ENCODE data around the gene AUTS2. TPM values are rescaled to one million over a fixed set of nuclear protein-coding genes. Genes with fewer than 3 reads are reported as not detected.

The AUTS2 gene
- polyA plus RNA-seq, 3 donors, result 0.08 to 0.35 TPM; not detected in 1

DNA sequence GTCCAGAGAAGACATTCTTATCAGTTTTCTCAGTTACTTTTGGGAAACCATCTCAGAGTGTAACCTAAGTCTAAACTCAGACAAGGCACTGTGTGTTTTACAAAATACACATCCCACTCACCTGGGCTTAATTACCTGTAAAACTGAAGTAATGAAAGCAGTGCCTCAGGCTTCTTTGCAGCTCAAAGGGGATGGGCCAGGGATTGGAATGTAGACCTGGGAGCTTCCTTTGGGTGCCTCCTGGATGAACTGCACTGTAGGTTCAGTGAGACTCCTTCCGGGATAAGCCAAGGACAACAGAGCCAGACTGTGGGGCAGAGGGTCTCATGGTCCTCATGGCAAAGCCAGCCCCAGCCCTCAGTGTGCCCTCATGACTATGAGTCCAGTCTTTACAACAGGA, 861.3 kb downstream of the AUTS2 start:
- H3K9ac ChIP-seq (ENCODE audit: insufficient read depth, low read length, poor library complexity, severe bottlenecking), result no peak overlapping the region
- peaks cover 0 to 2% (median 0%) of the 10 kb centered on the region in 7 donors for H3K9me3 Mint-ChIP-seq
- no peaks in the 10 kb centered on the region for H3K36me3 ChIP-seq (replicated peaks in 1 of 2; ENCODE audit: control insufficient read depth in 1 of 2, insufficient read depth in 2 of 2, low read length in 2 of 2)
- no peak overlapping the region for H3K27ac ChIP-seq (ENCODE audit: low read depth in 1 of 2, low read length in 2 of 2)
- no peak overlapping the region for H3K27ac Mint-ChIP-seq
- no peaks in the 10 kb centered on the region for H3K36me3 Mint-ChIP-seq
- H3K27me3 ChIP-seq (ENCODE audit: control insufficient read depth in 2 of 2, insufficient read depth in 2 of 2, low read length in 2 of 2), result no peaks in the 10 kb centered on the region
- DNase-seq, result no peak
- no peaks in the 10 kb centered on the region for H3K79me2 ChIP-seq (ENCODE audit: insufficient read depth, low read length)
- H3K4me1 Mint-ChIP-seq, result no peaks in the 10 kb centered on the region
- no peak overlapping the region for H3K4me3 Mint-ChIP-seq
- peaks cover 0 to 3% of the 10 kb centered on the region in 2 donors for H3K9me3 ChIP-seq (replicated peaks in 1 of 2; ENCODE audit: control insufficient read depth in 1 of 2, insufficient read depth in 1 of 2, low read length in 2 of 2)
- TF ChIP-seq, protein P1, sequence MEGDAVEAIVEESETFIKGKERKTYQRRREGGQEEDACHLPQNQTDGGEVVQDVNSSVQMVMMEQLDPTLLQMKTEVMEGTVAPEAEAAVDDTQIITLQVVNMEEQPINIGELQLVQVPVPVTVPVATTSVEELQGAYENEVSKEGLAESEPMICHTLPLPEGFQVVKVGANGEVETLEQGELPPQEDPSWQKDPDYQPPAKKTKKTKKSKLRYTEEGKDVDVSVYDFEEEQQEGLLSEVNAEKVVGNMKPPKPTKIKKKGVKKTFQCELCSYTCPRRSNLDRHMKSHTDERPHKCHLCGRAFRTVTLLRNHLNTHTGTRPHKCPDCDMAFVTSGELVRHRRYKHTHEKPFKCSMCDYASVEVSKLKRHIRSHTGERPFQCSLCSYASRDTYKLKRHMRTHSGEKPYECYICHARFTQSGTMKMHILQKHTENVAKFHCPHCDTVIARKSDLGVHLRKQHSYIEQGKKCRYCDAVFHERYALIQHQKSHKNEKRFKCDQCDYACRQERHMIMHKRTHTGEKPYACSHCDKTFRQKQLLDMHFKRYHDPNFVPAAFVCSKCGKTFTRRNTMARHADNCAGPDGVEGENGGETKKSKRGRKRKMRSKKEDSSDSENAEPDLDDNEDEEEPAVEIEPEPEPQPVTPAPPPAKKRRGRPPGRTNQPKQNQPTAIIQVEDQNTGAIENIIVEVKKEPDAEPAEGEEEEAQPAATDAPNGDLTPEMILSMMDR (IDR thresholded peaks at IDR 0.05), result no peak
- intact Hi-C loops (cut with micrococcal nuclease), result no loop called here
- no peaks in the 10 kb centered on the region for H4K20me1 ChIP-seq (ENCODE audit: insufficient read depth, low read length)
- no peak overlapping the region for H3K4me2 ChIP-seq (replicated peaks; ENCODE audit: extremely low read depth, low read length, poor library complexity, severe bottlenecking)
- H3K27me3 Mint-ChIP-seq (ENCODE audit: low read depth in 3 of 3), result peaks cover 0 to 2% (median 0%) of the 10 kb centered on the region in 3 donors
- no peak overlapping the region for H2AFZ ChIP-seq (ENCODE audit: insufficient read depth, low read depth, low read length, poor library complexity, severe bottlenecking)
- 100% methylated on average over 1 of the region's 1 CpG for WGBS (ENCODE audit: insufficient coverage)
- H3K4me3 ChIP-seq (replicated peaks in 1 of 3; ENCODE audit: low read depth in 2 of 3, low read length in 3 of 3), result no peak overlapping the region
- no peaks in the 10 kb centered on the region for H3K4me1 ChIP-seq (ENCODE audit: control insufficient read depth in 1 of 2, insufficient read depth in 2 of 2, low read length in 2 of 2)

DNA sequence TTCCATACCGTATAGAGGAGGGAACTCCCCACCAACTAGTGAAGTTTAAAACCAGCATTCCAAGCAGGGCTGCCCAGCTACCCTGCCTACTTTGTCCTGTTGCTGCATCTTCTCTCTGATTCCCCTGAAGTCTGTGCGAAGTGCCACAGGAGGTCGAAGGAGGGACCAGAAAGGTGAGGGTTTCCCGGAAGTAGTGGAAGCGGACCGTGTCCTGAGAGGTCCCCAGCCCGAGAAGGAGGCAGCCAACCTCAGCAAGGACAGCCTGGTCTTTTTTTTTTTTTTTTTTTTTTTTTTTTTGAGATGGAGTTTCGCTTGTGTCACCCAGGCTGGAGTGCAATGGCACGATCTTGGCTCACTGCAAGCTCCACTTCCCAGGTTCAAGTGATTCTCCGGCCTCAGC, 861.8 kb downstream of the AUTS2 start:
- Histone ChIP-seq H3K9ac (ENCODE audit: insufficient read depth, low read length, poor library complexity, severe bottlenecking) (no peak overlapping the region), H3K36me3 (replicated peaks in 1 of 2; ENCODE audit: control insufficient read depth in 1 of 2, insufficient read depth in 2 of 2, low read length in 2 of 2) (no peaks in the 10 kb centered on the region), H3K27me3 (ENCODE audit: control insufficient read depth in 2 of 2, insufficient read depth in 2 of 2, low read length in 2 of 2) (no peaks in the 10 kb centered on the region), H3K27ac (ENCODE audit: low read depth in 1 of 2, low read length in 2 of 2) (no peak overlapping the region), H3K79me2 (ENCODE audit: insufficient read depth, low read length) (no peaks in the 10 kb centered on the region), H3K4me1 (ENCODE audit: control insufficient read depth in 1 of 2, insufficient read depth in 2 of 2, low read length in 2 of 2) (no peaks in the 10 kb centered on the region), H4K20me1 (ENCODE audit: insufficient read depth, low read length) (no peaks in the 10 kb centered on the region), H3K4me2 (replicated peaks; ENCODE audit: extremely low read depth, low read length, poor library complexity, severe bottlenecking) (no peak overlapping the region), H2AFZ (ENCODE audit: insufficient read depth, low read depth, low read length, poor library complexity, severe bottlenecking) (no peak overlapping the region), H3K4me3 (replicated peaks in 1 of 3; ENCODE audit: low read depth in 2 of 3, low read length in 3 of 3) (no peak overlapping the region), H3K9me3 (replicated peaks in 1 of 2; ENCODE audit: control insufficient read depth in 1 of 2, insufficient read depth in 1 of 2, low read length in 2 of 2) (peaks cover 0 to 3% of the 10 kb centered on the region in 2 donors)
- DNase-seq, result no peak
- H3K36me3 Mint-ChIP-seq, result no peaks in the 10 kb centered on the region
- no peaks in the 10 kb centered on the region for H3K4me1 Mint-ChIP-seq
- 90% methylated on average over 2 of the region's 10 CpGs for WGBS (ENCODE audit: insufficient coverage)
- TF ChIP-seq, protein P1 (IDR thresholded peaks at IDR 0.05), result no peak
- no peak overlapping the region for H3K4me3 Mint-ChIP-seq
- intact Hi-C loops (cut with micrococcal nuclease), result no loop called here
- H3K27ac Mint-ChIP-seq, result no peak overlapping the region
- H3K27me3 Mint-ChIP-seq (ENCODE audit: low read depth in 3 of 3), result peaks cover 0 to 2% (median 0%) of the 10 kb centered on the region in 3 donors
- peaks cover 0 to 2% (median 0%) of the 10 kb centered on the region in 7 donors for H3K9me3 Mint-ChIP-seq

All from CD14-positive monocyte (primary cell).